Mucosa of descending colon (tissue), 3 donors: ENCODE measurements around the gene VSIG8. TPM values are rescaled to one million over a fixed set of nuclear protein-coding genes. Genes with fewer than 3 reads are reported as not detected.

Source experiments
- ATAC-seq: fragments of 200-7000 bp; cut with Tn5 transposase; one replicate; pipeline ENCODE4 v1.9.1; 2020; ENCODE audit warnings: mild to moderate bottlenecking, moderate library complexity
- DNase-seq, 3 donors: peaks; one replicate each; pipeline ENCODE4 v3.0.0-alpha.2; 2020
- H3K36me3 ChIP-seq: fragments of 200-600 bp; one replicate; pipeline ENCODE4 v1.8.0; 2021; ENCODE audit warnings: low read depth, mild to moderate bottlenecking
- H3K4me1 ChIP-seq: fragments of 200-600 bp; one replicate; pipeline ENCODE4 v1.8.0; 2021; ENCODE audit warnings: low read depth, mild to moderate bottlenecking
- H3K4me3 ChIP-seq: fragments of 200-600 bp; one replicate; pipeline ENCODE4 v1.8.0; 2021; ENCODE audit warnings: mild to moderate bottlenecking
- H3K9me3 ChIP-seq: fragments of 200-600 bp; one replicate; pipeline ENCODE4 v1.8.0; 2021; ENCODE audit warnings: mild to moderate bottlenecking
- intact Hi-C, 2 donors: fragments of 100-400 bp; cut with DNase I in 1 of 2; cut with micrococcal nuclease in 1 of 2; formaldehyde crosslinking; loops; one replicate each; pipeline versions ENCODE4 v1.11.0 to v1.11.1; 2022; cut with DNase I, micrococcal nuclease
- total RNA-seq, 3 donors: library from RNA; stranded (reverse); fragmentation: NEBNext Ultra II Directional in 2 of 3; extraction: Animal tissue kit (Norgen Biotek cat#: 25700) in 2 of 3; gene quantifications; one replicate each; pipeline versions ENCODE4 v1.2.1 to v1.2.4, GENCODE V29; 2021 to 2023
- TF ChIP-seq, protein P1 (sequence below): fragments of 200-600 bp; IDR thresholded peaks from one replicate; pipeline ENCODE4 v1.8.0; 2022; ENCODE audit warnings: antibody characterized with exemption, mild to moderate bottlenecking
- donor health status: DM: no; HTN: no; CAD: no; lungs with moderate emphysema.
- donor health status: DM: no; HTN: no; CAD: no.
- donor health status: DM: no; HTN: yes; CAD: no.

VSIG8 gene
- total RNA-seq, 3 donors from 2014 or later: not detected

DNA sequence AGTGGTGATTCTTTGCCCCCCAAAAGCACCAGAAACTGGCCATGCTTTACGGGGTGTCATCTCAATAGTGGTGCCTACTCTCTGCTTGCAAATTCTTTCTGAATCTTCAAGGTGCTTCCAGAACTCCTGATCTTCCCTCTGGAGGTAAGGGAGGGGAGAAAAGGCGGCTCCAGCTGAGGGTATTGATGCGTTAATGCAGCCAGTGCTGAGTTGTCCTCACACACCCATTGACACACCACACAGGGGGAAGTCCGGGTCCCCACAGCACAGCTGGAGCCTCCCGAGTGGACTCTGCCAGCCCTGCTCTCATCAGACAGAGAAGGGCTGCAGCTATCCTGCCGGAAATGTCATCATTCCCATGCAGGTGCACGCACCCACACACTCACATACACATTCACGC is 1.2 kb downstream of the VSIG8 start:
- no peak for DNase-seq
- ATAC-seq: no peak
- intact Hi-C loops: no loop called here
- no peaks in the 10 kb centered on the region for H3K36me3 ChIP-seq
- TF ChIP-seq, protein P1, sequence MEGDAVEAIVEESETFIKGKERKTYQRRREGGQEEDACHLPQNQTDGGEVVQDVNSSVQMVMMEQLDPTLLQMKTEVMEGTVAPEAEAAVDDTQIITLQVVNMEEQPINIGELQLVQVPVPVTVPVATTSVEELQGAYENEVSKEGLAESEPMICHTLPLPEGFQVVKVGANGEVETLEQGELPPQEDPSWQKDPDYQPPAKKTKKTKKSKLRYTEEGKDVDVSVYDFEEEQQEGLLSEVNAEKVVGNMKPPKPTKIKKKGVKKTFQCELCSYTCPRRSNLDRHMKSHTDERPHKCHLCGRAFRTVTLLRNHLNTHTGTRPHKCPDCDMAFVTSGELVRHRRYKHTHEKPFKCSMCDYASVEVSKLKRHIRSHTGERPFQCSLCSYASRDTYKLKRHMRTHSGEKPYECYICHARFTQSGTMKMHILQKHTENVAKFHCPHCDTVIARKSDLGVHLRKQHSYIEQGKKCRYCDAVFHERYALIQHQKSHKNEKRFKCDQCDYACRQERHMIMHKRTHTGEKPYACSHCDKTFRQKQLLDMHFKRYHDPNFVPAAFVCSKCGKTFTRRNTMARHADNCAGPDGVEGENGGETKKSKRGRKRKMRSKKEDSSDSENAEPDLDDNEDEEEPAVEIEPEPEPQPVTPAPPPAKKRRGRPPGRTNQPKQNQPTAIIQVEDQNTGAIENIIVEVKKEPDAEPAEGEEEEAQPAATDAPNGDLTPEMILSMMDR: no peak
- H3K4me1 ChIP-seq: no peaks in the 10 kb centered on the region
- H3K9me3 ChIP-seq: no peaks in the 10 kb centered on the region
- H3K4me3 ChIP-seq: no peak overlapping the region

DNA sequence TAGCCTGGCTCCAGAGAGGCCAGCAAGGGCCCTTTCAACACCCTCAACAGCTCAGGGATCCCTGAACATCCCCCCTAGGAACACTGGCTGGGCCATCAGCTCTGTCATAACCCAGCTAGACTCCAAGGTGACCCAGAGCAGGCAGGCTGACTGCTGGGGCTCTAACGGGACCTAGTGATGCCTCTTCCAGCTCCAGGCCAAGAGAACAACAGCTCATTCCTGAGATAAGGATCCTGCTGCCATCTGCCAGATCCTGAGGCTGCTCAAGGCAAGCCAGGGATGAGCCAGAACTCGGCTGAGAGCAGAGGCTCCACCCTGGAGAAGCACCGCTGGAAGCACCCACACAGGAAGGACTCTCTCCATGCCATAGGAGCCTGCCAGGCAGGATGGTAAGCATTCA is 2.0 kb downstream of the VSIG8 start:
- Histone ChIP-seq H3K4me1 (no peaks in the 10 kb centered on the region), H3K36me3 (no peaks in the 10 kb centered on the region), H3K9me3 (no peaks in the 10 kb centered on the region), H3K4me3 (no peak overlapping the region)
- DNase-seq: no peak
- ATAC-seq: no peak
- intact Hi-C loops: no loop called here
- TF ChIP-seq, protein P1: no peak

DNA sequence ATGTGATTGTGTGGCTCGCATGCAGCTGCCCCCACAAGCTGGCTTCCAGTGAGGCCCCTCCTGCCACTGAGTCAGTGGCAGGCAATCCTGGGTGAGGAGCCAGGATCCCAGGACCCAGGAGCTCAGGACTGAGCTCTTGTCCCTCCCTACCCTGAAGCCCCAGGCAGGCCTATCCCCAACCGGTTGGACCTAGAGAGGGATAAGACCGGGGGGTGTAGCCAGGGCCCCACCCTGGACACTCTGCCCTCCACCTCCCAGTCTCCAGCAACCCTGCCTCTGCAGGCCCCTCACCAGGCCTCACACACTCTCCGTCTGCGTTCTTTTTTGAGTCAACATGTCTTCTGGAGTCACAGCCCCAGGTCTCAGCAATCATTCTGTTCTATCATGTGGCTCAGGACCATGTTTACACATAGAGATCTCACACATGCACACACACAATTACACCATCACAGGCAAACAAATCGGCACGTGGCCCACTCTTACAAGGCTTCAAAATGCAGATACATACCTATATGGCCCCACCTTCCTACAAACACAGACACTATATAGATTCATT is 2.6 kb downstream of the VSIG8 start:
- H3K4me3 ChIP-seq: no peak overlapping the region
- DNase-seq (no peak), ATAC-seq (no peak)
- H3K36me3 ChIP-seq: no peaks in the 10 kb centered on the region
- no peaks in the 10 kb centered on the region for H3K4me1 ChIP-seq
- TF ChIP-seq, protein P1: no peak
- H3K9me3 ChIP-seq: no peaks in the 10 kb centered on the region
- intact Hi-C loops: no loop called here

GRCh38 chr1:159857889-159858288 is 4.6 kb downstream of the VSIG8 start:
- Histone ChIP-seq H3K36me3 (no peaks in the 10 kb centered on the region), H3K4me1 (peaks cover 7% of the 10 kb centered on the region), H3K9me3 (no peaks in the 10 kb centered on the region), H3K4me3 (no peak overlapping the region)
- TF ChIP-seq, protein P1: no peak
- DNase-seq (no peak), ATAC-seq (no peak)
- intact Hi-C loops: no loop called here

GRCh38 chr1:159856576-159856975 is 5.9 kb downstream of the VSIG8 start:
- Histone ChIP-seq H3K4me3 (no peak overlapping the region), H3K9me3 (no peaks in the 10 kb centered on the region), H3K36me3 (no peaks in the 10 kb centered on the region), H3K4me1 (peaks cover 7% of the 10 kb centered on the region)
- intact Hi-C loops: no loop called here
- ATAC-seq: no peak
- TF ChIP-seq, protein P1: no peak
- DNase-seq: no peak

DNA sequence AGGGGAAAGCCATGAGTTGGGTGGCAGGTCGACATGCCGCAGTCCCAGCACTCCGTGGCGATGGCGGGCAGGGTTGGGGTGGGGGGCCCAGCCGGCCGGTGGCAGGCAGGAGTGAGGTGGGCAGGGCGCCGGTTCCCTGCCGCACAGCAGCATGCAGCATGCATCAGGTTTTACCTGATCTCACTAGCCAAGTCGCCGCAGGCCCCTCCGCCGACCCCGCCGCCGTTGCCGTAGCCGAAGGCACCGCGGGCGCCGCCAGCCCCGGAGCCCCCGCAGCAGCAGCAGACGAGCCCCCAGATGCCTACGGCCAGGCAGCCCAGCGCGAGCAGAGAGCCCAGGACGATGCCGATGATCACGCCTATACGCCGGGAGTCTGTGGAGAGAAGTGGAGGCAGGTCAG is 6.7 kb downstream of the VSIG8 start:
- Histone ChIP-seq H3K4me3 (no peak overlapping the region), H3K36me3 (no peaks in the 10 kb centered on the region), H3K4me1 (peaks cover 7% of the 10 kb centered on the region), H3K9me3 (no peaks in the 10 kb centered on the region)
- TF ChIP-seq, protein P1: no peak
- DNase-seq: no peak
- intact Hi-C loops: no loop called here
- ATAC-seq: no peak
